ENCODE measurements around the gene PPP1CB. TPM values are rescaled to one million over a fixed set of nuclear protein-coding genes. Genes with fewer than 3 reads are reported as not detected.

Gene PPP1CB
- polyA plus RNA-seq, 2 of the 4 experiments (the other 2 are of a cell fraction) = 147 to 188 TPM

DNA sequence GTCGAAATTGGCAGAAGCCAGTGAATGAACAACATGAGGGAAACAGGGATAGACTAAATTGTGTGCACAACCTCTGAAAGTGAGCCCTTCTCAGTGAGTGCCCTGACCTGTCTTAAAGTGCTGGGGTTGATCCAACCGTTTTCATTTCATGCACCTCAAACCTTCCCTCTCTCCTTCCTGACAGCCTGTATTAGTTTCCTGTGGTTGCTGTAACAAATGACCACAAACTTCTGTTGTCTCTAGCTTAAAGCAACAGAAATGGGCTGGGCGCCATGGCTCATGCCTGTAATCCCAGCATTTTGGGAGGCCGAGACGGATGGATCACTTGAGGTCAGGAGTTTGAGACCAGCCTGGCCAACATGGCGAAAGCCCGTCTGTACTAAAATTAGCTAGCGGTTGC is 48.8 kb upstream of the PPP1CB start:
- ATAC-seq (no peak), FAIRE-seq (no peak), DNase-seq (ENCODE audit: low read depth in 1 of 2, low spot score in 1 of 2) (no peak)
- H3K27ac ChIP-seq = no peak overlapping the region
- TF ChIP-seq KDM1A (IDR thresholded peaks at IDR 0.05; ENCODE audit: low read depth) (no peak), JUNB (IDR thresholded peaks at IDR 0.05) (no peak), FOXS1 (CRISPR knock-in tag; IDR thresholded peaks at IDR 0.05) (no peak), ESRRA (IDR thresholded peaks at IDR 0.05; ENCODE audit: borderline replicate concordance, low read length) (no peak), RNF2 (IDR thresholded peaks at IDR 0.05; ENCODE audit: borderline replicate concordance, low read depth) (no peak), PHF8 (IDR thresholded peaks at IDR 0.05; ENCODE audit: borderline replicate concordance, low read depth) (no peak), HOXB5 (CRISPR knock-in tag; IDR thresholded peaks at IDR 0.05) (no peak), HEYL (CRISPR knock-in tag; IDR thresholded peaks at IDR 0.05) (no peak), NPAS2 (CRISPR knock-in tag; IDR thresholded peaks at IDR 0.05; ENCODE audit: borderline replicate concordance) (no peak), RARB (CRISPR knock-in tag; IDR thresholded peaks at IDR 0.05) (no peak), SREBF2 (IDR thresholded peaks at IDR 0.05) (no peak), MYC (IDR thresholded peaks at IDR 0.05; ENCODE audit: borderline replicate concordance, low read length) (no peak), TP53 (CRISPR knock-in tag; IDR thresholded peaks at IDR 0.05) (no peak), CBX8 (IDR thresholded peaks at IDR 0.05) (no peak), CHD2 (IDR thresholded peaks at IDR 0.05; ENCODE audit: low read length, partially characterized antibody) (no peak)
- TF ChIP-seq, protein P1, sequence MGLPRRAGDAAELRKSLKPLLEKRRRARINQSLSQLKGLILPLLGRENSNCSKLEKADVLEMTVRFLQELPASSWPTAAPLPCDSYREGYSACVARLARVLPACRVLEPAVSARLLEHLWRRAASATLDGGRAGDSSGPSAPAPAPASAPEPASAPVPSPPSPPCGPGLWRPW (IDR thresholded peaks at IDR 0.05) = no peak
- TF ChIP-seq, protein P2, sequence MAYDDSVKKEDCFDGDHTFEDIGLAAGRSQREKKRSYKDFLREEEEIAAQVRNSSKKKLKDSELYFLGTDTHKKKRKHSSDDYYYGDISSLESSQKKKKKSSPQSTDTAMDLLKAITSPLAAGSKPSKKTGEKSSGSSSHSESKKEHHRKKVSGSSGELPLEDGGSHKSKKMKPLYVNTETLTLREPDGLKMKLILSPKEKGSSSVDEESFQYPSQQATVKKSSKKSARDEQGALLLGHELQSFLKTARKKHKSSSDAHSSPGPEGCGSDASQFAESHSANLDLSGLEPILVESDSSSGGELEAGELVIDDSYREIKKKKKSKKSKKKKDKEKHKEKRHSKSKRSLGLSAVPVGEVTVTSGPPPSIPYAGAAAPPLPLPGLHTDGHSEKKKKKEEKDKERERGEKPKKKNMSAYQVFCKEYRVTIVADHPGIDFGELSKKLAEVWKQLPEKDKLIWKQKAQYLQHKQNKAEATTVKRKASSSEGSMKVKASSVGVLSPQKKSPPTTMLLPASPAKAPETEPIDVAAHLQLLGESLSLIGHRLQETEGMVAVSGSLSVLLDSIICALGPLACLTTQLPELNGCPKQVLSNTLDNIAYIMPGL (CRISPR knock-in tag; IDR thresholded peaks at IDR 0.05; ENCODE audit: borderline replicate concordance) = no peak
- TF ChIP-seq, protein P3, sequence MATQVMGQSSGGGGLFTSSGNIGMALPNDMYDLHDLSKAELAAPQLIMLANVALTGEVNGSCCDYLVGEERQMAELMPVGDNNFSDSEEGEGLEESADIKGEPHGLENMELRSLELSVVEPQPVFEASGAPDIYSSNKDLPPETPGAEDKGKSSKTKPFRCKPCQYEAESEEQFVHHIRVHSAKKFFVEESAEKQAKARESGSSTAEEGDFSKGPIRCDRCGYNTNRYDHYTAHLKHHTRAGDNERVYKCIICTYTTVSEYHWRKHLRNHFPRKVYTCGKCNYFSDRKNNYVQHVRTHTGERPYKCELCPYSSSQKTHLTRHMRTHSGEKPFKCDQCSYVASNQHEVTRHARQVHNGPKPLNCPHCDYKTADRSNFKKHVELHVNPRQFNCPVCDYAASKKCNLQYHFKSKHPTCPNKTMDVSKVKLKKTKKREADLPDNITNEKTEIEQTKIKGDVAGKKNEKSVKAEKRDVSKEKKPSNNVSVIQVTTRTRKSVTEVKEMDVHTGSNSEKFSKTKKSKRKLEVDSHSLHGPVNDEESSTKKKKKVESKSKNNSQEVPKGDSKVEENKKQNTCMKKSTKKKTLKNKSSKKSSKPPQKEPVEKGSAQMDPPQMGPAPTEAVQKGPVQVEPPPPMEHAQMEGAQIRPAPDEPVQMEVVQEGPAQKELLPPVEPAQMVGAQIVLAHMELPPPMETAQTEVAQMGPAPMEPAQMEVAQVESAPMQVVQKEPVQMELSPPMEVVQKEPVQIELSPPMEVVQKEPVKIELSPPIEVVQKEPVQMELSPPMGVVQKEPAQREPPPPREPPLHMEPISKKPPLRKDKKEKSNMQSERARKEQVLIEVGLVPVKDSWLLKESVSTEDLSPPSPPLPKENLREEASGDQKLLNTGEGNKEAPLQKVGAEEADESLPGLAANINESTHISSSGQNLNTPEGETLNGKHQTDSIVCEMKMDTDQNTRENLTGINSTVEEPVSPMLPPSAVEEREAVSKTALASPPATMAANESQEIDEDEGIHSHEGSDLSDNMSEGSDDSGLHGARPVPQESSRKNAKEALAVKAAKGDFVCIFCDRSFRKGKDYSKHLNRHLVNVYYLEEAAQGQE (IDR thresholded peaks at IDR 0.05) = no peak
- TF ChIP-seq, protein P4, sequence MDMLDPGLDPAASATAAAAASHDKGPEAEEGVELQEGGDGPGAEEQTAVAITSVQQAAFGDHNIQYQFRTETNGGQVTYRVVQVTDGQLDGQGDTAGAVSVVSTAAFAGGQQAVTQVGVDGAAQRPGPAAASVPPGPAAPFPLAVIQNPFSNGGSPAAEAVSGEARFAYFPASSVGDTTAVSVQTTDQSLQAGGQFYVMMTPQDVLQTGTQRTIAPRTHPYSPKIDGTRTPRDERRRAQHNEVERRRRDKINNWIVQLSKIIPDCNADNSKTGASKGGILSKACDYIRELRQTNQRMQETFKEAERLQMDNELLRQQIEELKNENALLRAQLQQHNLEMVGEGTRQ (IDR thresholded peaks at IDR 0.05) = no peak
- WGBS (ENCODE audit: missing lambda C conversion rate) = 90% methylated on average over 8 of the region's 8 CpGs
- CTCF ChIA-PET = no interaction called here
- no peak overlapping the region for H3K4me2 ChIP-seq
- H3K4me3 ChIP-seq = no peak overlapping the region
- peaks cover 10% of the 10 kb centered on the region; the same call in 2 of the 3 replicates for H3K9me3 ChIP-seq
- POLR2A ChIA-PET = no interaction called here
- no peaks in the 10 kb centered on the region for H3K4me1 ChIP-seq

DNA sequence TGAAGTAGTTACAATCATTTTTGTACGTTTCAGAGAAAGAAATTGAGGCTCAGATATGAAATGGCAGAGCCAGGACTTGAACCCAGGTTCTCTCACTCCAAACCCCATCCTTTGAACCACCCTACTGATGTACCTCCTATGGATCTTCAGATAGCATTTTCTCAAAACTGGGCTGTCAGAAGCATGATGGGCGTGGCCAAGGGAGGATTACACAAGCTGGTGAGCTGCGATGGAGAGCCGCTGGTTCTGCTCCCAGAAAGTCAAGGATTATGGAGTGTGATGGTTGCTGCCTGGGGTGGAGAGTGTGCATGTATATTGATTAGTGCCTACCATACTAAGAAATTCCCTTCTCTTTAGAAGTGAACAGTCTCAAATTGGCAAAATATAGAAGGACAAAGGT is 47.0 kb upstream of the PPP1CB start:
- POLR2A ChIA-PET = no interaction called here
- ATAC-seq (no peak), FAIRE-seq (no peak), DNase-seq (ENCODE audit: low read depth in 1 of 2, low spot score in 1 of 2) (no peak)
- peaks cover 9% of the 10 kb centered on the region; the same call in 2 of the 3 replicates for H3K4me1 ChIP-seq
- no peak for TF ChIP-seq EP300 (IDR thresholded peaks at IDR 0.05)
- no peak for TF ChIP-seq FOSB (CRISPR knock-in tag; IDR thresholded peaks at IDR 0.05)
- TF ChIP-seq SREBF2 (IDR thresholded peaks at IDR 0.05) = no peak
- TF ChIP-seq EHMT2 (IDR thresholded peaks at IDR 0.05; ENCODE audit: low read depth) = no peak
- TF ChIP-seq KDM5A (IDR thresholded peaks at IDR 0.05) = no peak
- TF ChIP-seq, protein P5, sequence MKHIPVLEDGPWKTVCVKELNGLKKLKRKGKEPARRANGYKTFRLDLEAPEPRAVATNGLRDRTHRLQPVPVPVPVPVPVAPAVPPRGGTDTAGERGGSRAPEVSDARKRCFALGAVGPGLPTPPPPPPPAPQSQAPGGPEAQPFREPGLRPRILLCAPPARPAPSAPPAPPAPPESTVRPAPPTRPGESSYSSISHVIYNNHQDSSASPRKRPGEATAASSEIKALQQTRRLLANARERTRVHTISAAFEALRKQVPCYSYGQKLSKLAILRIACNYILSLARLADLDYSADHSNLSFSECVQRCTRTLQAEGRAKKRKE (CRISPR knock-in tag; IDR thresholded peaks at IDR 0.05; ENCODE audit: low read depth) = no peak
- 71% methylated on average over 4 of the region's 4 CpGs for WGBS (ENCODE audit: missing lambda C conversion rate)
- H3K27ac ChIP-seq = no peak overlapping the region
- H3K4me3 ChIP-seq = no peak overlapping the region
- CTCF ChIA-PET = interaction anchor here (1.2 kb wide), 1 partner anchor 110 kb away, joined by 6 read pairs; no protein-coding TSS in a partner anchor
- no peak overlapping the region for H3K4me2 ChIP-seq
- peaks cover 10% of the 10 kb centered on the region; the same call in 2 of the 3 replicates for H3K9me3 ChIP-seq
